ENCODE results near the gene AKAP13.

AKAP13 gene

GRCh38 chr15:85381850-85382751 is 1.7 kb downstream of the AKAP13 start:
- DNase-seq (ENCODE audit: insufficient read length, low spot score), result no peak

GRCh38 chr15:85382942-85383341 is 2.5 kb downstream of the AKAP13 start:
- no peak for FAIRE-seq
- DNase-seq (ENCODE audit: insufficient read length, low spot score), result no peak

More at GRCh38 chr15:85381850-85382751, 1.7 kb downstream of the AKAP13 start:
- no peak for FAIRE-seq

GRCh38 chr15:85383470-85384148 is 3.2 kb downstream of the AKAP13 start:
- FAIRE-seq (no peak), DNase-seq (ENCODE audit: insufficient read length, low spot score) (no peak)

- no peak for FAIRE-seq
- DNase-seq (ENCODE audit: insufficient read length, low spot score), result no peak
These were observed 5.9 kb downstream of the AKAP13 start for GRCh38 chr15:85386261-85386660.

DNA sequence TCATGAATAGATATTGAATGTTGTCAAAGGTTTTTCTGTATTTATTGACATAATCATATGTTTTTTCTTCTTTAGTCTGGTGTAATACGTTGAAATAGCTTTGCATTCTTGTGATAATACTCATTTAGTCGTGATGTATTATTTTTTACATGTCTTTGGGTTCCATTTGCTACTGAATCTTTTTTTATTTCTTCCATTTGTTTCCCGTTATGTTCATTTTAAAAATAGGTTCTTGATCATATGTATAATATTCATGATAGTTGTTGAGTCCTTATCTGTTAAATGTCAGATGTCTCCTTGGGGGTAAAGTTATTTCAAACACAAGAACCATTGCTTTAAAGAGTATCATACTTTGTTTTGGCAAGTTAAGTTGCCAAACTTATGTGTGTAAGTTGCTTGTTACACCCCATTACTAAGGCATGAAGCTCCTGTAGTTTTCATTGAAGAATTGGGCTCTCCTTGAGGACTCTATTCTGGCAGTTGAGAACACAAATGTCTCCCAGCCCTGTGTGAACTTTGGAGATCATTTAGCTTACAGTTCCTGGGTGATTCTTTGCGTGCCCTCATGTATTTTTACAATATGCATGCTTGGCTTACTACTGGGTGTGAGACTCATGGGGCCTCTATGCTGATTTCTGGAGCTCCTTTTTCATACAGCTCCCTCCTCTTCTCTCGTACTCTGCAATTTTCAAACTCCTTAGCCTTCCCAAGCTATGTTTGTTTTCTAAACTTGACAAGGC is 8.3 kb downstream of the AKAP13 start:
- DNase-seq (ENCODE audit: insufficient read length, low spot score) (no peak), FAIRE-seq (no peak)

GRCh38 chr15:85389306-85389650 is 8.9 kb downstream of the AKAP13 start:
- no peak for DNase-seq (ENCODE audit: insufficient read length, low spot score)
- FAIRE-seq, result no peak

GRCh38 chr15:85389772-85390171 is 9.4 kb downstream of the AKAP13 start:
- no peak for DNase-seq (ENCODE audit: insufficient read length, low spot score)
- FAIRE-seq, result no peak

- no peak for DNase-seq (ENCODE audit: insufficient read length, low spot score)
- FAIRE-seq, result no peak
These were observed 12.8 kb downstream of the AKAP13 start for GRCh38 chr15:85393210-85393609.

DNA sequence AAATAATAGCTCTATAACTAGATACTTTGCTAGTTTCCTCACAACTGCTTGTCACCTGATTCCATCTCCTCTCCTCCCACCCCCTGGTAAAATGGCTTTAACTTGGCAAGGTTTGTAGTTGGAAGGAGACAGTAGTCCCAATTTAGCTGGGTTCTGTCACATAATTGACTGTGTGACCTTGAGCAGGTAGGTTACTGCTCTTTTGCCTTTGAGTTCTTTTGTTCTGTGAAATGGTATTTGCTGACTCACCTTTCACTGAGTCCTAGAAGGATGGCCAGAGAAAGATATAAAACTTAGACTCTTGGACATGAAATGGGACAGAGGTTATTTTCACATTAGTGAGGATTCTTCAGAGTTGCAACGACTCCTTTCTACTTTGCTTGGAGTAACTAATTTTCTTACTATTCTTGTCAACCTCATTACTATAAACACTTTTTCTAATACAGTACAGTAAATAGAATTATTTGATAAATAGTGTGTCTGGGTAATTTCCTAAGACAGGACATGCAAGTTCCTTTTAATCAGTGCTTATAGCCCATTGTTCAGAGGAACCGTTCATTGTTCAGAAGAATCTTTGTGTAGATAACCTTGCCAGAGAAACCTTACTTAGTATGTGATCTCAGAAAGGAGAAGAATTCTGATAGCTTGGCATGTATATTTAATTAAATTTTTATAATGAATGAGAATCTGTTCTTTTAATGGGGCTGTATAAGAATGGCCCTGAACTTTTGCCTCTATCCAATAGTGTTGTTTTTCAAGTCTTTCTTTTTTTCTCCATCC is 14.3 kb downstream of the AKAP13 start:
- DNase-seq (ENCODE audit: insufficient read length, low spot score), result no peak
- FAIRE-seq, result no peak

- no peak for DNase-seq (ENCODE audit: insufficient read length, low spot score)
- FAIRE-seq, result no peak
These were observed 16.2 kb downstream of the AKAP13 start for GRCh38 chr15:85396554-85396953.

DNA sequence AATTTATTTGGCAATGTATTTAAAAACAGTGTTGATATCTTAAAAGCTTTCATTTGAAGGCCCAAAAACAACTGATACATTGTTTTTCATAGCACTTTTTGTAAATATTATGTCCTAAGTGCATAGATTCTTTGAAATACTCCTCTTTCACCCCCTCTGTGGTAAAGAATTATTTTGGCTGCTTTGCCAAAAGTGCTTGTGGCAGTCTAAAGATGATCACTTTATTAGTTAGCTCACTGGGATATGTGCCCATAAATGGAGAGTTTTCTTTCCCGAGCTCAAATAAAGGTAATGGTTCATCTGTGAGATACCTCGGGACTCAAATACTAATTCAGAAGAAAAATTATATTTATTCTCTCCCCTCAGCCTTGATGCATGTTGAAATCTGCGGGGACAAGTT is 16.7 kb downstream of the AKAP13 start:
- DNase-seq (ENCODE audit: insufficient read length, low spot score), result no peak
- FAIRE-seq, result no peak

GRCh38 chr15:85397926-85398325 is 17.5 kb downstream of the AKAP13 start:
- FAIRE-seq, result no peak
- DNase-seq (ENCODE audit: insufficient read length, low spot score), result no peak

- FAIRE-seq (no peak), DNase-seq (ENCODE audit: insufficient read length, low spot score) (no peak)
These were observed 18.4 kb downstream of the AKAP13 start for GRCh38 chr15:85398822-85399221.

DNA sequence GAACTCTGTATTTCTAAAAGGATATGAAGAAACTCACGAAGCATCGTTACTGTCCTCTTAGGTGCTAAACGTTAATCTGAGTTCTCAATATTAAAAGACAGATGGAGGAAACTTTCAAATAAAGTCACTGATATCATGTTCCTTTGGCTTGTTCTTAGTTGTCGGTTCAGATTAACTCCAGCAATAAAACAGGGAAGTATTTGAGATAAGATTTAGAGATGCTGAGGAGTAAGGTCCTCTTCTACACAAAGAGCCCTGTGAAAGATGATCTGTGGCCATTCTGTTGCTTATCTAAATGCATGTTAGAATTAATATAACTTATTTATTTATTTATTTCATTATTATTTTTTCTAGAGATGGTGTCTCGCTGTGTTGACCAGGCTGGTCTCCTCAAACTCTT is 19.2 kb downstream of the AKAP13 start:
- DNase-seq (ENCODE audit: insufficient read length, low spot score) (no peak), FAIRE-seq (no peak)

GRCh38 chr15:85400606-85401005 is 20.2 kb downstream of the AKAP13 start:
- no peak for DNase-seq (ENCODE audit: insufficient read length, low spot score)

GRCh38 chr15:85401108-85401774 is 20.8 kb downstream of the AKAP13 start:
- FAIRE-seq (no peak), DNase-seq (ENCODE audit: insufficient read length, low spot score) (no peak)

More at GRCh38 chr15:85400606-85401005, 20.2 kb downstream of the AKAP13 start:
- FAIRE-seq, result no peak

GRCh38 chr15:85402195-85402881 is 21.9 kb downstream of the AKAP13 start:
- FAIRE-seq (no peak), DNase-seq (ENCODE audit: insufficient read length, low spot score) (no peak)

DNA sequence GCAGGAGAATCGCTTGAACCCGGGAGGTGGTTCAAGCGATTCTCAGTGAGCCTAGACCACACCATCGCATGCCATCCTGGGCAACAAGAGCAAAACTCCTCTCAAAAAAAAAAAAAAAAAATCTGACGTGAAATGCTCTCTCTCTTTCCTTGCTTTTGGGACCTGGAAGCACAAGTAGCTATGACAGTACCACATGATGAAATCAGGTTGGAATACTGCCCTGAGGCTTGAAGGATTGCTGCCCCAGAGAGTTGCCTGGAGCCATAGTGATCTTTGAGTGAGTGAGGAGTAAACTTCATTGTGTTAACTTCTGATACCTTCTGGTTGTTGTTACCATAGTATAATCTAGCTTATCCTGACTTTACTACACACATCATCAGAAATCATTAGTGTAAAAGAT is 23.3 kb downstream of the AKAP13 start:
- DNase-seq (ENCODE audit: insufficient read length, low spot score) (no peak), FAIRE-seq (no peak)

DNA sequence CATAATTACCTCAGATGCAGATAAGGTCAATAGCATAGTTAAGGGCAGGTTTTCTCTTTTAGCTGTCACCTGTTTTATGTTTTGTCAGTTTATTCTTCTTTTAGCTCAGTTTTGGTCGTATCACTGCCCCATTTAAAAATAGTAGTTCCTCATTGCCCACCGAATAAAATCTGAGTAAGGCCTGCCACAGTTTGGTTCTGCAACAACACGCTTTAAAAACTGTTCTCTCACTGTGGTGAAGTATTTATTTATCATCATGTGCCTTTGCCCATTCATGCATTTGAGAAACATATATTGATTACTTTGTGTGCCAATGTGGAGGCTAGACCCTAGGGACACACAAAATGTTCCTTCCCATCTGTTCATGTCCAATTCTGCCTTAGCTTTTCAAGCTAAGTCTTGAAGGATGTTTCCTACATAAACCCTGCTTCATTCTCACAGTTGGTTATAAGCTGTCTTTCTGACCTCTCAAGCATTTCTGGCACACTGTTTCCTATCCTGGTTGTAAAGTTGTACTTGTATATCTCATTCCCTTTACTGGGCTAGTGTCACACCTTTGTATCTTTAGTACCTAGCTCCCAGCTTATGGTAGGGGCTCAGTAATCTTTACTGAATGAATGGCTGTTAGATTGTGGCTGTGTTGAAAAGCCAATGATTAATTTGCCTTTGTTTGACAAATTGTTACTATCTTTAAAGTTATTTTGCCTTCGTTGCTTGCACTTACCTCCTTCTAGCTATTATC is 23.9 kb downstream of the AKAP13 start:
- peak; percentile 36 for FAIRE-seq

More for the DNA sequence above, 23.9 kb downstream of the AKAP13 start:
- DNase-seq (ENCODE audit: insufficient read length, low spot score), result no peak

All from HTR-8/SVneo (cell line).